HepG2 (cell line): ENCODE results near the gene ING5. TPM values are rescaled to one million over a fixed set of nuclear protein-coding genes. Genes with fewer than 3 reads are reported as not detected.

ENCODE experiments used
- ATAC-seq: fragments of 200-7000 bp; cut with Tn5 transposase; 3 replicates; pipeline ENCODE4 v1.9.1; 2020; ENCODE audit warnings: mild to moderate bottlenecking, moderate library complexity
- BruUV-seq: library from RNA; stranded (reverse); fragments of 400-500 nt; replicated peaks from 2 replicates; lab custom pipeline; 2021; lab: Mats Ljungman, UMichigan
- CTCF ChIA-PET: fragments of 300-600 bp; formaldehyde crosslinking; extraction: SDS; loops from one replicate; lab custom pipeline; 2021; ENCODE audit warnings: low total read pairs, inconsistent platforms, low intra/inter-chr PET ratio; lab: Yijun Ruan, JAX
- POLR2A ChIA-PET: fragments of 350-600 bp; sonication (Branson Sonifier 250); formaldehyde crosslinking; loops from one replicate; lab custom pipeline; 2020; ENCODE audit warnings: antibody characterized with exemption, inconsistent platforms; lab: Yijun Ruan, JAX
- DNase-seq: peaks from one replicate; pipeline ENCODE4 v3.0.0-alpha.2; 2015; ENCODE audit warnings: low spot score
- FAIRE-seq: peaks from 3 replicates; lab custom pipeline; 2011; peaks lifted over from hg19 to GRCh38; lab: Jason Lieb, UNC
- H2AFZ ChIP-seq: one replicate; pipeline ENCODE4 v1.6.1; 2011; ENCODE audit warnings: low read length, inconsistent platforms
- H3K27ac ChIP-seq: fragments of 300-600 bp; 3 replicates; pipeline ENCODE4 v1.8.0; 2011; ENCODE audit warnings: mixed run types, mild to moderate bottlenecking, mixed read lengths, low read length, inconsistent platforms; ENCODE audit not compliant: insufficient read depth; ENCODE audit errors: extremely low read length
- H3K27me3 ChIP-seq, 2 experiments: fragments of 200-600 bp in 1 of 2; 2 replicates in 1 of 2; 3 replicates in 1 of 2; pipeline versions ENCODE4 v1.6.0 to v1.8.0; 2011; ENCODE audit warnings: low read length in 2 of 2, mild to moderate bottlenecking in 2 of 2, moderate library complexity in 2 of 2, inconsistent platforms in 1 of 2; ENCODE audit not compliant: insufficient read depth in 2 of 2, control insufficient read depth in 1 of 2
- H3K36me3 ChIP-seq, 2 experiments: fragments of 200-600 bp in 1 of 2; replicated peaks in 1 of 2; 2 replicates in 1 of 2; 3 replicates in 1 of 2; pipeline versions ENCODE4 v1.5.1 to v1.8.0; 2011; ENCODE audit warnings: low read length in 2 of 2, inconsistent platforms in 1 of 2; ENCODE audit not compliant: insufficient read depth in 2 of 2, control insufficient read depth in 1 of 2
- H3K4me1 ChIP-seq: 2 replicates; pipeline ENCODE4 v1.5.1; 2012; ENCODE audit warnings: low read length, inconsistent platforms; ENCODE audit not compliant: insufficient read depth
- H3K4me2 ChIP-seq: 2 replicates; pipeline ENCODE4 v1.6.0; 2011; ENCODE audit warnings: low read depth, low read length, inconsistent platforms
- H3K4me3 ChIP-seq, 3 experiments: fragments of 200-600 bp in 1 of 3; sonication (generic), shearing (Covaris generic) in 1 of 3; replicated peaks in 1 of 3; 2 replicates each; pipeline ENCODE4 v1.5.1; 2011 to 2016; ENCODE audit warnings: low read length in 3 of 3, inconsistent platforms in 2 of 3, low read depth in 2 of 3, mild to moderate bottlenecking in 2 of 3, control low read depth in 1 of 3, mixed read lengths in 1 of 3; ENCODE audit not compliant: insufficient read depth in 1 of 3
- H3K79me2 ChIP-seq: one replicate; pipeline ENCODE4 v1.6.1; 2011; ENCODE audit warnings: low read length, inconsistent platforms; ENCODE audit not compliant: insufficient read depth
- H3K9ac ChIP-seq: 2 replicates; pipeline ENCODE4 v1.6.0; 2011; ENCODE audit warnings: mild to moderate bottlenecking, low read depth, low read length, inconsistent platforms; ENCODE audit not compliant: insufficient read depth
- H3K9me3 ChIP-seq: 2 replicates; pipeline ENCODE4 v1.5.1; 2012; ENCODE audit warnings: mild to moderate bottlenecking, low read length
- H4K20me1 ChIP-seq: 2 replicates; pipeline ENCODE4 v1.6.0; 2011; ENCODE audit warnings: inconsistent platforms, mild to moderate bottlenecking, low read length, moderate library complexity; ENCODE audit not compliant: insufficient read depth
- AGO2 ChIP-seq: fragments of 200-400 bp; formaldehyde crosslinking; optimal IDR thresholded peaks from 2 replicates; pipeline ENCODE3; 2017; ENCODE audit warnings: mild to moderate bottlenecking, low read depth, low read length, moderate library complexity
- AKAP8 ChIP-seq: sonication (generic); formaldehyde crosslinking; IDR thresholded peaks from 2 replicates; pipeline ENCODE4 v1.5.1; 2020; ENCODE audit warnings: mild to moderate bottlenecking, missing genetic modification reagents
- BCL3 ChIP-seq: sonication (generic); formaldehyde crosslinking; IDR thresholded peaks from 2 replicates; pipeline ENCODE4 v1.5.1; 2020; ENCODE audit warnings: mild to moderate bottlenecking, missing genetic modification reagents, moderate library complexity
- EZH2 ChIP-seq: conservative IDR thresholded peaks from 2 replicates; pipeline ENCODE4 v1.6.1; 2012; ENCODE audit warnings: mild to moderate bottlenecking, low read depth, low read length, moderate library complexity
- NR3C1 ChIP-seq: sonication (generic); formaldehyde crosslinking; IDR thresholded peaks from 2 replicates; pipeline ENCODE4 v1.4.0; 2020; ENCODE audit warnings: missing genetic modification reagents
- POLR2A ChIP-seq, 2 experiments: IDR thresholded peaks; 2 replicates each; pipeline ENCODE4 v1.6.1; 2011; ENCODE audit warnings: low read depth in 2 of 2, low read length in 2 of 2, mild to moderate bottlenecking in 1 of 2, moderate library complexity in 1 of 2; ENCODE audit not compliant: insufficient read depth in 1 of 2
- RBFOX2 ChIP-seq: fragments of 200-400 bp; formaldehyde crosslinking; IDR thresholded peaks from 2 replicates; pipeline ENCODE4 v1.6.1; 2017; ENCODE audit warnings: low read depth, mild to moderate bottlenecking, low read length
- RBM22 ChIP-seq: fragments of 200-400 bp; formaldehyde crosslinking; optimal IDR thresholded peaks from 2 replicates; pipeline ENCODE3; 2017; ENCODE audit warnings: mild to moderate bottlenecking, low read length, moderate library complexity
- WGBS: methylation state at CpG from one replicate; pipeline ENCODE4 v1.1.6; 2017; ENCODE audit warnings: low lambda C conversion rate; 5-methylcytosine and 5-hydroxymethylcytosine counted together
- in situ Hi-C: cut with HindIII; loops from 2 replicates; pipeline ENCODE4 v1.10.0; 2017; ENCODE audit warnings: low pct_unique_long_range_greater_than_20kb; ENCODE audit not compliant: extremely low pct_ligation_motif_present
- intact Hi-C: fragments of 100-400 bp; cut with micrococcal nuclease; formaldehyde crosslinking; loops from one replicate; pipeline ENCODE4 v1.10.0; 2022; ENCODE audit not compliant: unreplicated experiment
- polyA plus RNA-seq, 8 experiments: library from polyadenylated mRNA; depleted of rRNA in 3 of 8; stranded (reverse) in 7 of 8; unstranded in 1 of 8; fragments of >200 nt; fragmentation: Illumina TruSeq in 4 of 8; extraction: Trizol in 4 of 8; gene quantifications; 2 replicates each; pipeline versions ENCODE4 v1.2.1 to v1.2.3, GENCODE V29; 2011 to 2016; ENCODE audit warnings: low read depth in 4 of 8, missing spikeins in 1 of 8, mixed read lengths in 1 of 8; ENCODE audit not compliant: insufficient read depth in 1 of 8
- total RNA-seq, 5 experiments: library from RNA; depleted of rRNA; stranded (reverse); fragments of >200 nt; fragmentation: Illumina TruSeq; extraction: Trizol; gene quantifications; 2 replicates each; pipeline ENCODE4 v1.2.3, GENCODE V29; 2016; ENCODE audit warnings: low read depth in 1 of 5

ING5 gene
- total and polyA plus RNA-seq, 2 of the 13 experiments (the other 11 are each of a cell fraction or from before 2014, with no cell fraction given) = 61.9 to 71.9 TPM

- intact Hi-C loops (no loop called here), in situ Hi-C loops (no loop called here)
- H3K4me2 ChIP-seq = no peak overlapping the region
- H3K79me2 ChIP-seq = no peaks in the 10 kb centered on the region
- 88% methylated on average over 10 of the region's 15 CpGs for WGBS
- no peak overlapping the region for H3K9ac ChIP-seq
- no peaks in the 10 kb centered on the region for H3K4me1 ChIP-seq
- H3K9me3 ChIP-seq = no peaks in the 10 kb centered on the region
- no peak for FAIRE-seq
- H3K4me3 ChIP-seq = no peak overlapping the region
- H2AFZ ChIP-seq = no peak overlapping the region
- TF ChIP-seq EZH2 (no peak), RBFOX2 (0 out of 2 replicates have a peak, but pooled peaks have one; percentile 21), NR3C1 (CRISPR knock-in tag) (no peak), AKAP8 (0 out of 2 replicates have a peak, but pooled peaks have one; percentile 18), AGO2 (peak; percentile 80)
- H4K20me1 ChIP-seq = no peaks in the 10 kb centered on the region
- CTCF ChIA-PET = no interaction called here
- no peak overlapping the region for H3K27ac ChIP-seq
- POLR2A ChIA-PET = interaction anchor here (2.0 kb wide), 1 partner anchor 19 kb away, joined by 6 read pairs; the partner anchor contains the start of gene ING5
- H3K27me3 ChIP-seq = no peaks in the 10 kb centered on the region
- DNase-seq = no peak
- ATAC-seq = peak; percentile 9
- no TSS peak for BruUV-seq
- peaks cover 33 to 77% of the 10 kb centered on the region in 2 experiments for H3K36me3 ChIP-seq
Observed at GRCh38 chr2:241720560-241720959, 18.7 kb downstream of the ING5 start.

- Histone ChIP-seq H2AFZ (no peak overlapping the region), H3K4me3 (no peak overlapping the region), H3K27ac (no peak overlapping the region), H3K79me2 (no peaks in the 10 kb centered on the region), H3K4me1 (no peaks in the 10 kb centered on the region), H4K20me1 (no peaks in the 10 kb centered on the region), H3K4me2 (no peak overlapping the region), H3K9ac (no peak overlapping the region), H3K9me3 (no peaks in the 10 kb centered on the region), H3K36me3 (peaks cover 34 to 64% of the 10 kb centered on the region in 2 experiments), H3K27me3 (no peaks in the 10 kb centered on the region)
- WGBS = 87% methylated on average over 12 of the region's 12 CpGs
- FAIRE-seq (no peak), DNase-seq (no peak), ATAC-seq (no peak)
- ChIA-PET POLR2A (interaction anchor here (0.8 to 2.0 kb wide), 2 partner anchors 13 to 20 kb away, joined by 3 to 6 read pairs; partner anchors contain the start of genes D2HGDH and ING5), CTCF (no interaction called here)
- TF ChIP-seq RBM22 (peak; percentile 75), BCL3 (CRISPR knock-in tag) (no peak), POLR2A (IDR thresholded peaks at IDR 0.05; ENCODE audit: insufficient read depth in 1 of 2, low read depth in 2 of 2, low read length in 2 of 2) (peak in 1 of 2 experiments; percentile 35; a peak in 1 of 4 replicates), RBFOX2 (0 out of 2 replicates have a peak, but pooled peaks have one; percentile 40), AGO2 (peak; percentile 92)
- intact Hi-C loops (no loop called here), in situ Hi-C loops (no loop called here)
- BruUV-seq = no TSS peak
Observed at GRCh38 chr2:241721852-241722251, 20.0 kb downstream of the ING5 start.
